Measurements from ENCODE around the gene LSG1.
"Not testable (repeated sequence)": the region's sequence is repeated elsewhere in the genome, so short reads cannot be mapped to it uniquely, and the experiment has no call there.

LSG1 gene

GRCh38 chr3:194647747-194648146 is 24.2 kb downstream of the LSG1 start:
- DNase-seq, result no peak

GRCh38 chr3:194642769-194643168 is 29.2 kb downstream of the LSG1 start:
- no peak for DNase-seq

- DNase-seq, result no peak
Measured at GRCh38 chr3:194640829-194641228, 31.2 kb downstream of the LSG1 start.

GRCh38 chr3:194638991-194639605 is 32.9 kb downstream of the LSG1 start:
- no peak for DNase-seq

- DNase-seq, result no peak
Measured at GRCh38 chr3:194637541-194638400, 34.2 kb downstream of the LSG1 start.

- DNase-seq, result no peak
Measured at GRCh38 chr3:194637066-194637465, 34.9 kb downstream of the LSG1 start.

GRCh38 chr3:194633349-194634004 is 38.5 kb downstream of the LSG1 start, which contains the start of gene TMEM44:
Gene TMEM44, minus strand, starts transcription at chr3:194633419. Its CDS starts 204 bp downstream, at chr3:194633215.
- peak; percentile 83 for DNase-seq

GRCh38 chr3:194632809-194633348 is 39.1 kb downstream of the LSG1 start:
- peak; percentile 75 for DNase-seq

- DNase-seq, result no peak
Measured at GRCh38 chr3:194632226-194632808, 39.7 kb downstream of the LSG1 start.

GRCh38 chr3:194631696-194632095 is 40.3 kb downstream of the LSG1 start:
- DNase-seq, result no peak

- DNase-seq, result not testable (repeated sequence)
Measured at GRCh38 chr3:194630681-194631080, 41.3 kb downstream of the LSG1 start.

- no peak for DNase-seq
Measured at GRCh38 chr3:194624956-194625355, 47.0 kb downstream of the LSG1 start.

GRCh38 chr3:194623449-194624290 is 48.3 kb downstream of the LSG1 start:
- no peak for DNase-seq

GRCh38 chr3:194622621-194623340 is 49.2 kb downstream of the LSG1 start:
- DNase-seq, result no peak

GRCh38 chr3:194621947-194622346 is 50.0 kb downstream of the LSG1 start:
- no peak for DNase-seq

- no peak for DNase-seq
Measured at GRCh38 chr3:194620196-194620595, 51.8 kb downstream of the LSG1 start.

GRCh38 chr3:194619741-194620140 is 52.2 kb downstream of the LSG1 start:
- no peak for DNase-seq

- DNase-seq, result no peak
Measured at GRCh38 chr3:194618858-194619608, 53.0 kb downstream of the LSG1 start.

- no peak for DNase-seq
Measured at GRCh38 chr3:194617827-194618226, 54.2 kb downstream of the LSG1 start.

- DNase-seq, result no peak
Measured at GRCh38 chr3:194617143-194617671, 54.8 kb downstream of the LSG1 start.
